Measurements from ENCODE around the gene TRPM7. TPM values are rescaled to one million over a fixed set of nuclear protein-coding genes. Genes with fewer than 3 reads are reported as not detected.

TRPM7 gene
- total and polyA plus RNA-seq, 2 of the 13 experiments (the other 11 are each of a cell fraction or from before 2014, with no cell fraction given): 11.0 to 36.0 TPM

DNA sequence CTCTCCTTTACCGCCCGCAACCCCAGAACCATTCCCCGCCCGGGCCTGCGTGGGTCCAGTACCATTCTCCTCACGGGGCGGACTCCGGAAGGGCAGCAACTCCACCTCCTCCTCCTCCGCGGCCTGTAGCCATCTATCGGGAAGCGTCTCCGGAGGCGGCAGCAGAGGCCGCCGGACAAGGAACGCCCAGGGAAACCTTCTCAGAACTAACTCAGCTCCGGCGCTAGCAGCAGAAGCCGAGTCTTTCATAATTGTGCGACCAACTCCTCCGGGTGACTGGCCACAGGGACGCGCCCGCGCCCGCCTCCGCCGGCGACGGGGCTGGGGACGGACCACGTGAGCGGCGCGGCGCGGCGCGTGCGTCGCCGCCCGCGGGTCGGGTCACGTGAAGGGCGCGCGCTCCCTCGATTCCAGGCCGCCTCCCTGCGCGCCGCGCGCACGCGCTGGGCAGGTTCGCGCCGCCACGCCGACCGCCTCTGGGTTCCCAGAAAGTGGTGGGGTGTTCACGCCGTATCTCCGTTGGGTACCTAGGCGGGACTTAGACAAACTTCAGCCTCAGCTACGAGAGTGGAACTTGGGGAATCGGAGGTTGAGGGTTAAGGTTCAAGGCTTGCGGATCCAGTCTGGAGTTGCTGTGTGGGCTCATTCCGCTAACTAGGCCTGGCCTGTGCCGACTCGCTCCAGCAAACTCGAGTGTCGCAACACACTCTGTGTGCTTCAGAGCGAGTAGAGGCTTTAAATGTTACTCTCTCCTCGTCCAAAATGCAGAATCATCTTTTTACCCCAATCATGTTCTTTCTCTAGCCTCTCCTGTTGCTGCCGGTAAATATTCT is at the start of gene TRPM7 (continued):
- no peak for TF ChIP-seq HNRNPUL1 (IDR thresholded peaks at IDR 0.05; ENCODE audit: low read depth, low read length)
- peak; percentile 90 for TF ChIP-seq RBFOX2 (IDR thresholded peaks at IDR 0.05; ENCODE audit: low read depth, low read length)
- peak; percentile 96 for TF ChIP-seq YEATS4 (CRISPR knock-in tag; IDR thresholded peaks at IDR 0.05; ENCODE audit: borderline replicate concordance)
- TF ChIP-seq PPARG (CRISPR knock-in tag; conservative IDR thresholded peaks at IDR 0.05): no peak
- TF ChIP-seq ZNF20 (CRISPR knock-in tag; IDR thresholded peaks at IDR 0.05): no peak
- TF ChIP-seq ZNF292 (CRISPR knock-in tag; IDR thresholded peaks at IDR 0.05; ENCODE audit: borderline replicate concordance, low read depth): no peak; the same call in 1 of the 2 replicates
- no peak for TF ChIP-seq SOX6 (IDR thresholded peaks at IDR 0.05)
- peak; percentile 40 for TF ChIP-seq SOX6 (CRISPR knock-in tag; IDR thresholded peaks at IDR 0.05)
- TF ChIP-seq CREM (IDR thresholded peaks at IDR 0.05): no peak
- TF ChIP-seq CREM (CRISPR knock-in tag; IDR thresholded peaks at IDR 0.05): no peak
- no peak; the same call in 1 of the 2 replicates for TF ChIP-seq JDP2 (CRISPR knock-in tag; IDR thresholded peaks at IDR 0.05; ENCODE audit: borderline replicate concordance)
- TF ChIP-seq HMG20B (CRISPR knock-in tag; conservative IDR thresholded peaks at IDR 0.05): peak; percentile 45; the same call in 1 of the 2 replicates
- peak; percentile 90 for TF ChIP-seq CEBPG (CRISPR knock-in tag; IDR thresholded peaks at IDR 0.05)
- no peak for TF ChIP-seq TCF7 (IDR thresholded peaks at IDR 0.05; ENCODE audit: low read depth)
- TF ChIP-seq ZFP36L1 (CRISPR knock-in tag; IDR thresholded peaks at IDR 0.05): no peak
- TF ChIP-seq DNMT3B (CRISPR knock-in tag; conservative IDR thresholded peaks at IDR 0.05): no peak
- TF ChIP-seq SIN3A (IDR thresholded peaks at IDR 0.05; ENCODE audit: borderline replicate concordance, low read depth, low read length): peak; percentile 44; the same call in 1 of the 2 replicates
- peak; percentile 81; the same call in 1 of the 2 replicates for TF ChIP-seq ZNF232 (CRISPR knock-in tag; IDR thresholded peaks at IDR 0.05; ENCODE audit: borderline replicate concordance)
- TF ChIP-seq ZNF558 (CRISPR knock-in tag; IDR thresholded peaks at IDR 0.05; ENCODE audit: borderline replicate concordance): peak; percentile 65; the same call in 1 of the 2 replicates
- TF ChIP-seq MAFF (IDR thresholded peaks at IDR 0.05; ENCODE audit: low read depth, low read length): peak; percentile 33; the same call in 1 of the 2 replicates
- 0 out of 2 replicates have a peak, but pooled peaks have one; percentile 54 for TF ChIP-seq PCBP1 (IDR thresholded peaks at IDR 0.05; ENCODE audit: borderline replicate concordance, low read depth, low read length)
- no peak for TF ChIP-seq ZNF512B (CRISPR knock-in tag; IDR thresholded peaks at IDR 0.05; ENCODE audit: borderline replicate concordance)
- TF ChIP-seq HMGA1 (CRISPR knock-in tag; conservative IDR thresholded peaks at IDR 0.05): no peak
- TF ChIP-seq NFRKB (IDR thresholded peaks at IDR 0.05): no peak
- no peak for TF ChIP-seq MEIS1 (CRISPR knock-in tag; IDR thresholded peaks at IDR 0.05; ENCODE audit: borderline replicate concordance)
- TF ChIP-seq, protein P1, sequence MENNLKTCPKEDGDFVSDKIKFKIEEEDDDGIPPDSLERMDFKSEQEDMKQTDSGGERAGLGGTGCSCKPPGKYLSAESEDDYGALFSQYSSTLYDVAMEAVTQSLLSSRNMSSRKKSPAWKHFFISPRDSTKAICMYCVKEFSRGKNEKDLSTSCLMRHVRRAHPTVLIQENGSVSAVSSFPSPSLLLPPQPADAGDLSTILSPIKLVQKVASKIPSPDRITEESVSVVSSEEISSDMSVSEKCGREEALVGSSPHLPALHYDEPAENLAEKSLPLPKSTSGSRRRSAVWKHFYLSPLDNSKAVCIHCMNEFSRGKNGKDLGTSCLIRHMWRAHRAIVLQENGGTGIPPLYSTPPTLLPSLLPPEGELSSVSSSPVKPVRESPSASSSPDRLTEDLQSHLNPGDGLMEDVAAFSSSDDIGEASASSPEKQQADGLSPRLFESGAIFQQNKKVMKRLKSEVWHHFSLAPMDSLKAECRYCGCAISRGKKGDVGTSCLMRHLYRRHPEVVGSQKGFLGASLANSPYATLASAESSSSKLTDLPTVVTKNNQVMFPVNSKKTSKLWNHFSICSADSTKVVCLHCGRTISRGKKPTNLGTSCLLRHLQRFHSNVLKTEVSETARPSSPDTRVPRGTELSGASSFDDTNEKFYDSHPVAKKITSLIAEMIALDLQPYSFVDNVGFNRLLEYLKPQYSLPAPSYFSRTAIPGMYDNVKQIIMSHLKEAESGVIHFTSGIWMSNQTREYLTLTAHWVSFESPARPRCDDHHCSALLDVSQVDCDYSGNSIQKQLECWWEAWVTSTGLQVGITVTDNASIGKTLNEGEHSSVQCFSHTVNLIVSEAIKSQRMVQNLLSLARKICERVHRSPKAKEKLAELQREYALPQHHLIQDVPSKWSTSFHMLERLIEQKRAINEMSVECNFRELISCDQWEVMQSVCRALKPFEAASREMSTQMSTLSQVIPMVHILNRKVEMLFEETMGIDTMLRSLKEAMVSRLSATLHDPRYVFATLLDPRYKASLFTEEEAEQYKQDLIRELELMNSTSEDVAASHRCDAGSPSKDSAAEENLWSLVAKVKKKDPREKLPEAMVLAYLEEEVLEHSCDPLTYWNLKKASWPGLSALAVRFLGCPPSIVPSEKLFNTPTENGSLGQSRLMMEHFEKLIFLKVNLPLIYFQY (CRISPR knock-in tag; IDR thresholded peaks at IDR 0.05; ENCODE audit: borderline replicate concordance): no peak
